Measurements from ENCODE around the gene LRRC75B.
"Not testable (repeated sequence)": the region's sequence is repeated elsewhere in the genome, so short reads cannot be mapped to it uniquely, and the experiment has no call there.

The LRRC75B gene

GRCh38 chr22:24592851-24593558 is at the start of gene LRRC75B:
TSS of gene LRRC75B (minus strand) at chr22:24593073. CDS start at chr22:24593039, 34 bp downstream.
- TF ChIP-seq CTCF (IDR thresholded peaks at IDR 0.05; ENCODE audit: insufficient read depth, low read depth, low read length, missing control alignments): no peak
- DNase-seq (ENCODE audit: low read depth): peak; percentile 67
- peak within 1 kb of the TSS; percentile 51 for H3K4me3 ChIP-seq (ENCODE audit: low read depth, low read length)

- DNase-seq (ENCODE audit: low read depth); H3K4me3 ChIP-seq (ENCODE audit: low read depth, low read length): not testable (repeated sequence)
Observed at GRCh38 chr22:24642307-24642706, 49.4 kb upstream of the LRRC75B start.

DNA sequence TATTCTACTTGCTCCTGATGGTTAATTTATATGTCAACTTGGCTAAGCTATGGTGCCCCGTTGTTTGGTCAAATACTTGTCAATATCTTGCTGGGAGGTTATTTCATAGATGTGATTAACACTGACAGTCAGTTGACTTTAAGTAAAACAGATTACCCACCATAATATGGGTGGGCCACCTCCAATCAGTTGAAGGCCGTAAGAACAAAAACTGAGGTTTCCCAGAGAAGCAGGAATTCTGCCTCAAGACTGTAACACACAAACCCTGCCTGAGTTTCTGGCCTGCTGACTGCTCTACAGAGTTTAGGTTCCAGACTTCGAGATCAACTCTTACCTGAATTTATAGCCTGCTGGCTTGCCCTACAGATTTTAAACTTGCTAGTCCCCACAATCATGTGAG is 43.6 kb upstream of the LRRC75B start:
- not testable (repeated sequence) for H3K4me3 ChIP-seq (ENCODE audit: low read depth, low read length); DNase-seq (ENCODE audit: low read depth)

DNA sequence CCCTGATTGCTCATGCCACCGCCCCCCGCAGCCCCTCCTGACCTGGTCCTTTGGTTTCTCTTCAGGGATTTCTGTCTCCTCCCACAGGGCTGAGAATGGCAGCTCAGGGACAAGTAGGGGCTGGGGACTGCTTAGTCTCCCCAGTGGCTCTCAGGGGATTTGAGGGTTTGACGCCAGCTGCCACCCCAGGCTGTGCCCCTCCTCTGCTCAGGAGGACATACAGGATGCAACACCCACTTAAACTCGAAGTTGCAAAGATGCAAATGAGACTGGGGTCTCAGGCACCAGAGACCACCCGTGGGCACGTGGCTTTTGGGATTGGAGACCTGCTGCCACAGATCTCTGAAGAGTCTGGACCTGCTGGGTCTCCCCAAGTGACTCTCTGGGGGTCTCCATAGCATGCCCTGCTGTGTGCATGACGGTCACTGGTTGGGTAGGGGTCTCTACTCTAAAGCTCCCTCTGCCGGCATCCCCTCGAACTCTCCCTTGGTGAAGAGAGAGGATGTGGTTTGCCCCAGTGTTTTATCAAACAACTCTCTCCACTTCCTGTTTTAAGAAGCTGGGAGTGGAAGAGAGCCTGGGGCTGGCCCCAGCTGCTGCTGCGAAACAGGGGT is 42.0 kb upstream of the LRRC75B start:
- H3K4me3 ChIP-seq (ENCODE audit: low read depth, low read length): not testable (repeated sequence)
- DNase-seq (ENCODE audit: low read depth): peak; percentile 7
- peak; percentile 15 for TF ChIP-seq CTCF (IDR thresholded peaks at IDR 0.05; ENCODE audit: insufficient read depth, low read depth, low read length, missing control alignments)

GRCh38 chr22:24633231-24634023 is 40.6 kb upstream of the LRRC75B start:
- not testable (repeated sequence) for H3K4me3 ChIP-seq (ENCODE audit: low read depth, low read length)

GRCh38 chr22:24632642-24633041 is 39.8 kb upstream of the LRRC75B start:
- DNase-seq (ENCODE audit: low read depth); H3K4me3 ChIP-seq (ENCODE audit: low read depth, low read length): not testable (repeated sequence)

More at GRCh38 chr22:24633231-24634023, 40.6 kb upstream of the LRRC75B start:
- DNase-seq (ENCODE audit: low read depth): not testable (repeated sequence)

DNA sequence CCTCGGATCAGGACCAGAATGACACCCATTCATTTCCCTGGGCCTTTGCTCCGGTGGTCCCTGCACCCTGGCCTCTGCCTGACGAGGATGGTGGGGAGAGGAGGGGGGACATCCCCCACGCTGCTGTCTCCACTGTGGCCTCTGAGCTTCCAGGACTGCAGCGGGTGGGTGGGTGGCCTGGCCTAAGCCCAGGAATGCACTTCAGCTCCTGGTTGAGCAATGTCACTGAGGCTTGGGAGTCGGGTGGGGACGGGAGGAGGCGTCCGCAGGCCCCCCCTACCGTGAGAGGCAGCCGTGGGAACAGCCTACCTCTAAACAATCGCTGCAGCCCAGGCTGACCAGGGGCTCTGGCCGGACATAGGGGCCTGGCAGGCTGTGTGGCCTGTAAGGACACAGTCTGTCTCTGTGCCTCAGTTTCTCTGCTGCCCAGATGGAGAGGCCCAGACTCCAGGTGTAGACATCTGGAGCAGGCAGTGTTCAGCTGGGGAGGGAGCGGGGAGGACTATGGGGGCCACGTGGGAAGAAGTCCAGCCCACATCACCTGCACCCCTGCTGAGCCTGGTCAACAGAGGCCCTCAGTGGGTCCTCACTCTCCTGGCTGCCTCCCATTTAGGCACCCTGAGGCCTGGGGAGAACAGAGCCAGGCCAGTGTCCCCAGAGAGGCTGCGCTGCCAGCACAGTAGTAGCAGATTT is 38.7 kb upstream of the LRRC75B start:
- not testable (repeated sequence) for H3K4me3 ChIP-seq (ENCODE audit: low read depth, low read length); DNase-seq (ENCODE audit: low read depth)

DNA sequence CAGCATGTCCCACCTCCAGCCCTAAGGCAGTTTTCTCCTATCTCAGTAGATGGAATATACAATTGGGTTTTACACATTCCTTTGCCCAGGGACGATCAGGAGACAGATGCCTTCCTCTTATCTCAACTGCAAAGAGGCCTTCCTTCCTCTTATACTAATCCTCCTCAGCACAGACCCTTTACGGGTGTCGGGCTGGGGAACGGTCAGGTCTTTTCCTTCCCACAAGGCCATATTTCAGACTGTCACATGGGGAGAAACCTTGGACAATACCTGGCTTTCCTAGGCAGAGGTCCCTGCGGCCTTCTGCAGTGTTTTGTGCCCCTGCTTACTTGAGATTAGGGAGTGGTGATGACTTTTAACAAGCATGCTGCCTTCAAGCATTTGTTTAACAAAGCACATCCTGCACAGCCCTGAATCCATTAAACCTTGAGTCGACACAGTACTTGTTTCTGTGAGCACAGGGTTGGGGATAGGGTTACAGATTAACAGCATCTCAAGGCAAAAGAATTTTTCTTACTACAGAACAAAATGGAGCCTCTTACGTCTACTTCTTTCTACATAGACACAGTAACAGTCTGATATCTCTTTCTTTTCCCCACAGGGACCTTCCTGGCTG is 38.0 kb upstream of the LRRC75B start:
- not testable (repeated sequence) for DNase-seq (ENCODE audit: low read depth); H3K4me3 ChIP-seq (ENCODE audit: low read depth, low read length)

DNA sequence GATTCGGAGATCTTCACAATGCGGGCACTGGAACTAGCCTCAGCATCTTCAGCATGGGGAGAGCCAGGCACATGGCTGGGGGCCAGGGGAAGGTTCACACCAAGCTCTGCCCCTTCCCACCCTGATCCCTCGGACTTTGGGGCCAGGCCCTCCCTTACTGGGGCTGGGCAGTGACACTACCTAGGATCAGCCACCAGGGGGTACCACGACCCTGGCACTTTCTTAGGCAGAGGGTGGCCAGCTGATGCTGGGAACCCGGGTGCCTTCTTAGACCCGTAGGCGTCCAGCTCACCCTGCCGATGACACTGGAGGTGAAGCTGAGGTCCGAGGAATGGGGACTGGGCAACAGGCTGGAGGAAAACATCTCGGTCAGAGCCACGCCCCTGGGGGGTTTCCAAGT is 36.2 kb upstream of the LRRC75B start:
- peak; percentile 49 for TF ChIP-seq CTCF (IDR thresholded peaks at IDR 0.05; ENCODE audit: insufficient read depth, low read depth, low read length, missing control alignments)
- peak; percentile 39 for DNase-seq (ENCODE audit: low read depth)
- not testable (repeated sequence) for H3K4me3 ChIP-seq (ENCODE audit: low read depth, low read length)

DNA sequence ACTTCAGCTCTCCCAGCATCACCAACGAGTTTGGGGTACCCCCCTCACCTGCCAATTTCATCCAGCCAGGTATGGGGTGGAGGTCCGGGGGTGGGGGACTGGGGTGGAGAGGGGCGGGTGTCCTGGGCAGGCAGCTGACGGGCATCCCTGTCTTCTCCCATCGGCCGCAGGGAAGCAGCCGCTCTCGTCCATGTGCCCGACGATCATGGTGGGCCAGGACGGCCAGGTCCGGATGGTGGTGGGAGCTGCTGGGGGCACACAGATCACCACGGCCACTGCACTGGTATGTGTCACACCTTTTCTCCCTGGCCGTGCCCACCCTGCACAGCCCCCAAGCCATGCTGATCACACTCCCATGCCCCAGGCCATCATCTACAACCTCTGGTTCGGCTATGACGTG is 35.0 kb upstream of the LRRC75B start:
- H3K4me3 ChIP-seq (ENCODE audit: low read depth, low read length); DNase-seq (ENCODE audit: low read depth): not testable (repeated sequence)

- DNase-seq (ENCODE audit: low read depth); H3K4me3 ChIP-seq (ENCODE audit: low read depth, low read length): not testable (repeated sequence)
Observed at GRCh38 chr22:24622596-24622995, 29.7 kb upstream of the LRRC75B start.

DNA sequence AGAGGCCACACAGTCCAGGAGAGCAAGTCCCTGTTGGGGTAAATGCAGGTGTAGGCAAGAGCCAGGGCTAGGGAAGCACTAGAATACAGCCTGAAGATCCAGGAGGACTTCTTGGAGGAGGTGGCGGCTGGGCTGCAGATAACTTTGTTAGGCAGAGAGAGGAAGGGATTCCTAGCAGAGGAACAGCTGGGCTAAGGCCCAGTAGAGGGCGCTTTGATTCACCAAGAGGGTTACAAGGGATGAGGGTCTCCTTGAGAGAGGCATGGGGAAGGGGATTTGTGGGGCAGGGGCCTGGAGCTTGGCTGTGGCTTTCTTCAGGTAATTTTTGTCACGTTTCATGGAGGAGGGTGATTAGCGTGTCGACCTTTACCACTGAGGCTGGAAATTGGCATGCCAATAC is 28.4 kb upstream of the LRRC75B start:
- H3K4me3 ChIP-seq (ENCODE audit: low read depth, low read length); DNase-seq (ENCODE audit: low read depth): not testable (repeated sequence)

GRCh38 chr22:24614794-24615193 is 21.9 kb upstream of the LRRC75B start:
- H3K4me3 ChIP-seq (ENCODE audit: low read depth, low read length): not testable (repeated sequence)

DNA sequence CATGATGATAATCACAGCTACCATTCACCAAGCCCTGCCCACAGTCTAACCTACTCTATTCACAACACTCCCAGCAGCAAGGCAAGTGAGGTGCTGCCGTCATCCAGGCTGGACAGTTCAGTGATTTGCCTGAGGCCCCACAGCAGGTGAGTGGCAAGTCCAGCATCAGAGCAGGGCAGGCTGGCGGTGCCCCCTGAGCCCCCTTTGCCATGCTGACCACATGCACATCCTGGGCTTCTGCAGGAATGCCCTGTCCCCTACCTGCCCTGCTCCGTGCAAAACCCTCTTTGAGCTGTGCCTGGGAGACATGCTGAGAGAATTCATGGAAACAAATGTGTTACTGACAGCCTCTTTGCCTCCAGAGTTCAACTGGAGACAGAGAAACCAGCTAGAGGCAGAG is 17.0 kb upstream of the LRRC75B start:
- not testable (repeated sequence) for DNase-seq (ENCODE audit: low read depth); H3K4me3 ChIP-seq (ENCODE audit: low read depth, low read length)

More at GRCh38 chr22:24614794-24615193, 21.9 kb upstream of the LRRC75B start:
- DNase-seq (ENCODE audit: low read depth): not testable (repeated sequence)
